Measurements from ENCODE around the gene HNRNPC. TPM values are rescaled to one million over a fixed set of nuclear protein-coding genes. Genes with fewer than 3 reads are reported as not detected.
A peak's percentile ranks its signal among the peaks of the same experiment; 100 is the strongest.

HNRNPC gene
- total RNA-seq, 1 experiment from 2014 or later: 1,062 TPM

DNA sequence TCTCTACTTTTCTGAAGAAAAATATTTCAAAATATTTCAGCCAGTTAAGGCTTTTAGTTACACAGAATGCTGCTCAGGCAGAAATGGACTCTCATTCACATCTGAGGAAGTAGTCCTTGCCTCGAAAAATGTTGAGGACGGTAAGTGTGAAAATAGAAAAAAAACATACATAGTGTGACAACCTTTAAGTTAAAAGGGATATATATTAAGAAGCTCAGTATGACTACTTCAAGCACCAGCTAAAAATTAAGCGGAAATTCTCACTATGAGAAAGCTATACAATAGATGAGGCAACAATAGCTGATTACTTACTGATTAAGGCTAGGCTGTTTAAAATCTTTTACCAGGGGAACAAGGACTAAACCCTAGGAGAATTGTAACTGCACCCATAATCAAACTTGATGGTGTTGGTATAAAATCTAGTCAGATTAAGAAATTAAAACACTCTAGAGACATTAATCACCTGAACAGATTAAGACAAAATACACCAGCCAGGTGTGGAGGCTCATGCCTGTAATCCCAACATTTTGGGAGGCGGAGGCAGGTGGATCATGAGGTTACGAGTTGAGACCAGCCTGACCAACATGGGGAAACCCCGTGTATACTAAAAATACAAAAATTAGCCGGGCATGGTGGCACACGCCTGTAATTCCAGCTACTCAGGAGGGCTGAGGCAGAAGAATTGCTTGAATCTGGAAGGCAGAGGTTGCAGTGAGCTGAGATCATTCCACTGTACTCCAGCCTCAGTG lies 53.9 kb downstream of the HNRNPC start:
- Histone ChIP-seq H3K27ac (ENCODE audit: insufficient read length, low read depth, low read length) (no peak overlapping the region), H3K23ac (ENCODE audit: insufficient read length, low read depth, low read length) (no peak overlapping the region), H2BK15ac (ENCODE audit: low read depth, low read length) (no peak overlapping the region), H3K4me2 (ENCODE audit: insufficient read depth, insufficient read length, low read length) (no peak overlapping the region), H3K79me1 (ENCODE audit: insufficient read depth, low read depth, low read length, poor library complexity, severe bottlenecking) (peaks cover 6% of the 10 kb centered on the region), H4K8ac (replicated peaks; ENCODE audit: insufficient read length, low read depth, low read length) (no peak overlapping the region), H3K79me2 (ENCODE audit: insufficient read depth, low read length) (peaks cover 14% of the 10 kb centered on the region; the same call in 1 of the 2 replicates), H2BK20ac (ENCODE audit: low read depth, low read length, poor library complexity, severe bottlenecking) (no peak overlapping the region), H4K5ac (ENCODE audit: insufficient read length, low read depth, low read length) (no peak overlapping the region), H2BK120ac (ENCODE audit: low read depth, low read length, poor library complexity, severe bottlenecking) (no peak overlapping the region), H4K91ac (ENCODE audit: insufficient read length, low read depth, low read length) (no peak overlapping the region), H3K27me3 (ENCODE audit: insufficient read depth, low read length) (no peaks in the 10 kb centered on the region), H3K9me3 (ENCODE audit: control insufficient read depth, low read depth, low read length) (no peaks in the 10 kb centered on the region), H3K4ac (ENCODE audit: low read depth, low read length) (no peak overlapping the region), H3T11ph (ENCODE audit: low read length) (no peak overlapping the region), H2BK12ac (ENCODE audit: insufficient read length, low read depth, low read length) (no peak overlapping the region), H3K14ac (ENCODE audit: insufficient read depth, low read length) (no peak overlapping the region), H3K23me2 (ENCODE audit: insufficient read length, low read depth, low read length, poor library complexity, severe bottlenecking) (no peaks in the 10 kb centered on the region), H3K56ac (ENCODE audit: insufficient read length, low read depth, low read length) (no peak overlapping the region), H2AK5ac (ENCODE audit: insufficient read length, low read length) (no peak overlapping the region), H4K20me1 (ENCODE audit: control insufficient read depth, insufficient read depth, insufficient read length) (no peaks in the 10 kb centered on the region), H3K18ac (ENCODE audit: insufficient read length, low read depth, low read length) (no peak overlapping the region), H3K9ac (ENCODE audit: extremely low read depth, insufficient read length, low read length) (no peak overlapping the region), H3K4me1 (ENCODE audit: insufficient read depth, low read length) (no peaks in the 10 kb centered on the region; the same call in 1 of the 2 replicates), H2BK5ac (ENCODE audit: insufficient read length, low read length) (no peak overlapping the region), H2AFZ (ENCODE audit: low read length) (no peak overlapping the region)
- no peak for TF ChIP-seq CTCF (conservative IDR thresholded peaks at IDR 0.05)
- Mint-ChIP-seq H3K9me3 (no peaks in the 10 kb centered on the region), H3K4me1 (peaks cover 30 to 56% of the 10 kb centered on the region in 2 experiments), H3K4me3 (no peak overlapping the region), H3K36me3 (ENCODE audit: insufficient read depth in 1 of 3, low read depth in 3 of 3) (peaks cover 55 to 92% (median 80%) of the 10 kb centered on the region in 3 experiments), H3K27ac (peak overlapping the region in 2 of 3 experiments; percentile 39 to 87; a peak in 3 of 7 replicates), H3K27me3 (ENCODE audit: low read depth) (no peaks in the 10 kb centered on the region)
- DNase-seq: no peak
- WGBS (ENCODE audit: extremely low coverage, insufficient read length, low lambda C conversion rate): no CpG with 5 or more reads among the region's 8 CpGs

Data from H9 (cell line).